MM.1S (cell line): ENCODE results near the gene TTLL11.

Experiments
- CTCF ChIP-seq: fragments of 300-600 bp; sonication (generic); IDR thresholded peaks from 2 replicates; pipeline ENCODE4 v1.5.1; 2016; ENCODE audit warnings: antibody characterized with exemption, low read length, mixed read lengths
- EZH2 ChIP-seq: fragments of 300-600 bp; sonication (generic); optimal IDR thresholded peaks from 2 replicates; pipeline ENCODE3; 2017; ENCODE audit warnings: low read depth, mild to moderate bottlenecking, antibody characterized with exemption, low read length, mixed read lengths

GRCh38 chr9:122060481-122060880, 32.6 kb downstream of the TTLL11 start:
- TF ChIP-seq CTCF (no peak), EZH2 (no peak)
